H9 (cell line): Measurements from ENCODE around the gene GPHA2. TPM values are rescaled to one million over a fixed set of nuclear protein-coding genes. Genes with fewer than 3 reads are reported as not detected.

Source experiments
- DNase-seq: peaks from one replicate; pipeline ENCODE4 v3.0.0-alpha.2; 2017
- H2AFZ ChIP-seq: one replicate; pipeline ENCODE4 v1.6.1; 2013; ENCODE audit warnings: mild to moderate bottlenecking, low read length, control low read depth, moderate library complexity
- H2AK5ac ChIP-seq: 2 replicates; pipeline ENCODE4 v1.6.1; 2013; ENCODE audit warnings: low read length, control low read depth, mixed read lengths; ENCODE audit not compliant: insufficient read length
- H2BK120ac ChIP-seq: one replicate; pipeline ENCODE4 v1.6.1; 2013; ENCODE audit warnings: low read depth, mild to moderate bottlenecking, low read length, control low read depth, inconsistent platforms; ENCODE audit not compliant: poor library complexity, severe bottlenecking
- H2BK12ac ChIP-seq: 2 replicates; pipeline ENCODE4 v1.6.1; 2013; ENCODE audit warnings: low read length, control low read depth, mixed read lengths, low read depth; ENCODE audit not compliant: insufficient read length
- H2BK15ac ChIP-seq: 2 replicates; pipeline ENCODE4 v1.6.1; 2013; ENCODE audit warnings: low read depth, low read length, control low read depth
- H2BK20ac ChIP-seq: one replicate; pipeline ENCODE4 v1.6.1; 2013; ENCODE audit warnings: low read depth, mild to moderate bottlenecking, low read length, control low read depth, inconsistent platforms; ENCODE audit not compliant: poor library complexity, severe bottlenecking
- H2BK5ac ChIP-seq: 2 replicates; pipeline ENCODE4 v1.6.1; 2013; ENCODE audit warnings: low read length, control low read depth, mixed read lengths; ENCODE audit not compliant: insufficient read length
- H3K14ac ChIP-seq: 2 replicates; pipeline ENCODE4 v1.6.1; 2013; ENCODE audit warnings: low read length, control low read depth; ENCODE audit not compliant: insufficient read depth
- H3K18ac ChIP-seq: 2 replicates; pipeline ENCODE4 v1.6.1; 2013; ENCODE audit warnings: low read depth, mild to moderate bottlenecking, mixed read lengths, low read length, control low read depth; ENCODE audit not compliant: insufficient read length
- H3K23ac ChIP-seq: 2 replicates; pipeline ENCODE4 v1.6.1; 2013; ENCODE audit warnings: low read length, control low read depth, mixed read lengths, low read depth; ENCODE audit not compliant: insufficient read length
- H3K23me2 ChIP-seq: 2 replicates; pipeline ENCODE4 v1.6.1; 2013; ENCODE audit warnings: low read depth, mild to moderate bottlenecking, mixed read lengths, low read length, control low read depth; ENCODE audit not compliant: insufficient read length, poor library complexity, severe bottlenecking
- H3K27ac ChIP-seq: 2 replicates; pipeline ENCODE4 v1.5.1; 2013; ENCODE audit warnings: low read length, control low read depth, mixed read lengths, low read depth; ENCODE audit not compliant: insufficient read length
- H3K27me3 ChIP-seq: 2 replicates; pipeline ENCODE4 v1.6.1; 2013; ENCODE audit warnings: low read length, control low read depth, inconsistent platforms; ENCODE audit not compliant: insufficient read depth
- H3K4ac ChIP-seq: 2 replicates; pipeline ENCODE4 v1.6.1; 2013; ENCODE audit warnings: low read depth, mild to moderate bottlenecking, control low read depth, inconsistent platforms, low read length, moderate library complexity
- H3K4me1 ChIP-seq: 2 replicates; pipeline ENCODE4 v1.6.1; 2013; ENCODE audit warnings: low read length, control low read depth, inconsistent platforms; ENCODE audit not compliant: insufficient read depth
- H3K4me2 ChIP-seq: 2 replicates; pipeline ENCODE4 v1.6.1; 2013; ENCODE audit warnings: low read length, control low read depth, mixed read lengths; ENCODE audit not compliant: insufficient read length, insufficient read depth
- H3K56ac ChIP-seq: 2 replicates; pipeline ENCODE4 v1.6.1; 2013; ENCODE audit warnings: low read depth, mild to moderate bottlenecking, mixed read lengths, low read length, control low read depth; ENCODE audit not compliant: insufficient read length
- H3K79me1 ChIP-seq: 2 replicates; pipeline ENCODE4 v1.6.1; 2013; ENCODE audit warnings: low read depth, mild to moderate bottlenecking, moderate library complexity, low read length, control low read depth, inconsistent platforms; ENCODE audit not compliant: insufficient read depth, poor library complexity, severe bottlenecking
- H3K79me2 ChIP-seq: 2 replicates; pipeline ENCODE4 v1.6.1; 2013; ENCODE audit warnings: low read length, control low read depth, inconsistent platforms; ENCODE audit not compliant: insufficient read depth
- H3K9ac ChIP-seq: 2 replicates; pipeline ENCODE4 v1.6.1; 2013; ENCODE audit warnings: low read length, control low read depth, mixed read lengths; ENCODE audit not compliant: insufficient read length; ENCODE audit errors: extremely low read depth
- H3K9me3 ChIP-seq: one replicate; pipeline ENCODE4 v1.6.1; 2013; ENCODE audit warnings: low read depth, low read length, inconsistent platforms; ENCODE audit not compliant: control insufficient read depth
- H3T11ph ChIP-seq: one replicate; pipeline ENCODE4 v1.6.1; 2013; ENCODE audit warnings: mild to moderate bottlenecking, low read length, control low read depth, inconsistent platforms
- H4K20me1 ChIP-seq: one replicate; pipeline ENCODE4 v1.6.1; 2013; ENCODE audit not compliant: control insufficient read depth, insufficient read length, insufficient read depth
- H4K5ac ChIP-seq: 2 replicates; pipeline ENCODE4 v1.6.1; 2013; ENCODE audit warnings: low read depth, mild to moderate bottlenecking, mixed read lengths, low read length, control low read depth; ENCODE audit not compliant: insufficient read length
- H4K8ac ChIP-seq: replicated peaks from 2 replicates; pipeline ENCODE4 v1.6.1; 2013; ENCODE audit warnings: low read length, control low read depth, mixed read lengths, low read depth; ENCODE audit not compliant: insufficient read length
- H4K91ac ChIP-seq: 2 replicates; pipeline ENCODE4 v1.6.1; 2013; ENCODE audit warnings: low read depth, mild to moderate bottlenecking, moderate library complexity, mixed read lengths, low read length, control low read depth; ENCODE audit not compliant: insufficient read length
- H3K27ac Mint-ChIP-seq, 3 experiments: 2 replicates in 2 of 3; 3 replicates in 1 of 3; pipeline ENCODE4 v1.8.0; 2020 to 2021; ENCODE audit warnings: mixed read lengths in 3 of 3, mild to moderate bottlenecking in 1 of 3, moderate library complexity in 1 of 3
- H3K27me3 Mint-ChIP-seq: 2 replicates; pipeline ENCODE4 v1.8.0; 2021; ENCODE audit warnings: low read depth, mild to moderate bottlenecking, moderate library complexity, mixed read lengths
- H3K36me3 Mint-ChIP-seq, 3 experiments: 2 replicates in 2 of 3; 3 replicates in 1 of 3; pipeline ENCODE4 v1.8.0; 2020 to 2021; ENCODE audit warnings: low read depth in 3 of 3, mixed read lengths in 3 of 3; ENCODE audit not compliant: insufficient read depth in 1 of 3
- H3K4me1 Mint-ChIP-seq, 2 experiments: 2 replicates each; pipeline ENCODE4 v1.8.0; 2020; ENCODE audit warnings: mixed read lengths in 2 of 2
- H3K4me3 Mint-ChIP-seq, 2 experiments: 2 replicates in 1 of 2; 3 replicates in 1 of 2; pipeline ENCODE4 v1.8.0; 2020 to 2021; ENCODE audit warnings: mild to moderate bottlenecking in 2 of 2, mixed read lengths in 2 of 2, moderate library complexity in 1 of 2
- H3K9me3 Mint-ChIP-seq, 2 experiments: 2 replicates in 1 of 2; 3 replicates in 1 of 2; pipeline ENCODE4 v1.8.0; 2020; ENCODE audit warnings: mild to moderate bottlenecking in 2 of 2, mixed read lengths in 2 of 2, moderate library complexity in 1 of 2
- CTCF ChIP-seq: fragments of 200-600 bp; sonication (generic); conservative IDR thresholded peaks from 3 replicates; pipeline ENCODE4 v1.8.0; 2021; ENCODE audit warnings: antibody characterized with exemption, mild to moderate bottlenecking
- WGBS: extraction: QIAGEN DNeasy Blood & Tissue Kit; methylation state at CpG from one replicate; pipeline ENCODE4 v1.1.7; 2013; ENCODE audit warnings: missing lambda C conversion rate, low lambda C conversion rate, mixed read lengths; ENCODE audit not compliant: insufficient read length; ENCODE audit errors: extremely low coverage; 5-methylcytosine and 5-hydroxymethylcytosine counted together
- total RNA-seq: library from RNA; stranded (reverse); gene quantifications from 2 replicates; pipeline ENCODE4 v1.2.1, GENCODE V29; 2021

Gene GPHA2
- total RNA-seq, 1 experiment from 2014 or later: 2.1 TPM

DNA sequence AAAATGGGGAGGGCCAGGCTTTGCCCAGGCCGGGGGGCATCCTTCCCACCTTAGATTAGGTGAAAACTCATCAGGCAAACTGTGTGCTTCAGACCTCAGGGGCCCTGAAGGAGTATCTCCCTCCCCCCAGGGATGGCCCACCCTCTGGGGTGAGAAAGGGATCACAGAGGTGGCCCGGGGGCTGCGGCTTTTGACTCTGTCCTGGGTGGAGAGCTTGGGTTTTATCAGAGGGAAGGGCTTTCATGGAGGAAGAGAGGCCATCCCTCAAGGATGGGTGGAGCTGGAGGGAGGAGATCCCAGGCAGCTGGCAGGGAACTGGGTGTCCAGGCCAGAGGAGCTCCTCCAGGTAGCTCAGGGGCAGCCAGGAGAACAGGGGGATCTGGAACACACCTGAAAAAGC lies 14.3 kb downstream of the GPHA2 start:
- Histone ChIP-seq H4K91ac (no peak overlapping the region), H3T11ph (no peak overlapping the region), H4K8ac (no peak overlapping the region), H3K23me2 (peaks cover 13% of the 10 kb centered on the region), H2BK5ac (no peak overlapping the region), H4K20me1 (no peaks in the 10 kb centered on the region), H3K4me2 (no peak overlapping the region), H3K27ac (no peak overlapping the region), H3K27me3 (no peaks in the 10 kb centered on the region), H3K9ac (no peak overlapping the region), H2BK120ac (no peak overlapping the region), H3K4me1 (no peaks in the 10 kb centered on the region), H3K79me1 (no peaks in the 10 kb centered on the region), H3K9me3 (no peaks in the 10 kb centered on the region), H3K56ac (no peak overlapping the region), H3K18ac (no peak overlapping the region), H3K14ac (no peak overlapping the region), H3K79me2 (no peaks in the 10 kb centered on the region), H3K4ac (no peak overlapping the region), H4K5ac (no peak overlapping the region), H2BK12ac (no peak overlapping the region), H2BK15ac (no peak overlapping the region), H2BK20ac (no peak overlapping the region), H3K23ac (no peak overlapping the region), H2AK5ac (no peak overlapping the region), H2AFZ (no peak overlapping the region)
- H3K36me3 Mint-ChIP-seq: no peaks in the 10 kb centered on the region
- no CpG with 5 or more reads among the region's 3 CpGs for WGBS
- H3K27ac Mint-ChIP-seq: peak overlapping the region in 1 of 3 experiments; percentile 89; a peak in 1 of 7 replicates
- H3K4me3 Mint-ChIP-seq: no peak overlapping the region
- H3K27me3 Mint-ChIP-seq: peaks cover 5% of the 10 kb centered on the region
- no peaks in the 10 kb centered on the region for H3K9me3 Mint-ChIP-seq
- TF ChIP-seq CTCF: no peak
- peaks cover 19 to 27% of the 10 kb centered on the region in 2 experiments for H3K4me1 Mint-ChIP-seq
- DNase-seq: no peak
